Measurements from ENCODE around the gene SEL1L2. TPM values are rescaled to one million over a fixed set of nuclear protein-coding genes. Genes with fewer than 3 reads are reported as not detected.
A peak's percentile ranks its signal among the peaks of the same experiment; 100 is the strongest.

SEL1L2 gene
- total RNA-seq, 2 donors from 2014 or later, result not detected

- WGBS, 2 donors, result 52 to 68% methylated on average over 2 of the region's 2 CpGs
- DNase-seq (no peak), ATAC-seq (no peak)
- Histone ChIP-seq H3K27me3 (no peaks in the 10 kb centered on the region), H3K9me3 (no peaks in the 10 kb centered on the region), H3K36me3 (replicated peaks in 1 of 2; ENCODE audit: insufficient read depth in 1 of 2, low read depth in 2 of 2) (peaks cover 0 to 24% of the 10 kb centered on the region in 2 donors), H3K27ac (no peak overlapping the region), H3K4me3 (no peak overlapping the region), H3K4me1 (no peaks in the 10 kb centered on the region)
- intact Hi-C loops (cut with DNase I), result no loop called here
- TF ChIP-seq CTCF (IDR thresholded peaks at IDR 0.05) (no peak), POLR2A (IDR thresholded peaks at IDR 0.05) (no peak)
Observed at GRCh38 chr20:13809373-13809772, 181.0 kb downstream of the SEL1L2 start.

DNA sequence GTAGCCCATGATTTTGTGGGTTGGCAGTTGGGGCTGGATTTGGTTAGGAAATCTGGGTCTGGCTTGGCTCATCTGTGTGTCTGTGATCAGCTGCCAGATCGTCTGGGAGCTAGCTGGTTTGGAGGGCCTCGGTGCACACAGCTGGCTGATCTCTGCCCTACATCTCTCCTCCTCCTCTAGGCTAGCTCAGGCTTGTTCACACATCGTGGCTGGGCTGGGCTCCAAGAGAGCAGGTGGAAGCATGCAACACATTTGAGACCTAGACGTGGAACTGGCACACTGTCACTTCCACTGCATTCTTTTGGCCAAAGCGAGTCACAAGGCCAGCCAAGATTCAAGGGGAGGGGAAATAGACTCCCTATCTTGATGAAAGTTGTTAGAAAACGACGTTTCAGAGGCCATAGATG, 189.7 kb downstream of the SEL1L2 start:
- H3K4me1 ChIP-seq, result peaks cover 15% of the 10 kb centered on the region
- H3K27ac ChIP-seq, result peak overlapping the region; percentile 37 to 68 (median 54)
- peak; percentile 99 for ATAC-seq
- H3K4me3 ChIP-seq, result no peak overlapping the region
- WGBS, 2 donors, result 7 to 12% methylated on average over 7 of the region's 7 CpGs
- no peaks in the 10 kb centered on the region for H3K27me3 ChIP-seq
- intact Hi-C loops (cut with DNase I), result no loop called here
- TF ChIP-seq POLR2A (IDR thresholded peaks at IDR 0.05) (no peak), CTCF (IDR thresholded peaks at IDR 0.05) (peak in 1 of 7 experiments; percentile 6)
- no peaks in the 10 kb centered on the region for H3K9me3 ChIP-seq
- DNase-seq, result peak; percentile 90 to 97 (median 94)
- H3K36me3 ChIP-seq (replicated peaks in 1 of 2; ENCODE audit: insufficient read depth in 1 of 2, low read depth in 2 of 2), result peaks cover 6 to 17% of the 10 kb centered on the region in 2 donors

DNA sequence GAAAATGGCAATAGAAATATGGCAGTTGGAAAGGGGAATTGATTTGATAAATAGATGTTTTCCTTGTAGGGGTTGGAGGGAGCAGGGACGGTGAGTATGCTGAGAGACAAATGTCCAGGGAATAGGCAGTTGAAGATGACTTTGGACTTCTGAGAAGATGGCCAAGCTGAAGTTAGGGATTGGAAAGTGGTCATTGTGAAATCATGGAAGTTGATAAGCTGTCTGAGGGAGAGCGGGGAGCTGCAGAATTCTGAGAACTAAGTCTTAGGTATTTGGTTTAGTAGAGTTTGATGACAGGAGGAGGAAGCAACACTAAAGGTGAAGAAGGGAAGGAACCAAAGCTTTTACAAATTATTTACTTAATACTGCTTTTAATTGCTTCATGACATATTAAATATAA, 190.4 kb downstream of the SEL1L2 start:
- H3K4me1 ChIP-seq, result peaks cover 15% of the 10 kb centered on the region
- 77 to 91% methylated on average over 2 of the region's 2 CpGs for WGBS, 2 donors
- H3K27ac ChIP-seq, result peak overlapping the region in 3 of 4 donors; percentile 25 to 68 (median 50)
- H3K4me3 ChIP-seq, result no peak overlapping the region
- DNase-seq (no peak), ATAC-seq (no peak)
- intact Hi-C loops (cut with DNase I), result no loop called here
- no peaks in the 10 kb centered on the region for H3K27me3 ChIP-seq
- H3K9me3 ChIP-seq, result no peaks in the 10 kb centered on the region
- peaks cover 6 to 21% of the 10 kb centered on the region in 2 donors for H3K36me3 ChIP-seq (replicated peaks in 1 of 2; ENCODE audit: insufficient read depth in 1 of 2, low read depth in 2 of 2)
- TF ChIP-seq POLR2A (IDR thresholded peaks at IDR 0.05) (no peak), CTCF (IDR thresholded peaks at IDR 0.05) (no peak)

Small RNAs within 50 kb of the gene (small RNA-seq; reads per million reads assigned to genes)
- not detected for gene RNU6-278P
- gene RPS3P1, result not detected

Other genes starting within 250 kb of the SEL1L2 start
- gene ESF1, start 205.7 kb downstream of the SEL1L2 start, total RNA-seq, result 10 to 100 TPM; 12.5 to 16.5 TPM
- gene NDUFAF5, start 205.6 kb downstream of the SEL1L2 start, total RNA-seq, result 1 to 10 TPM; 4.4 to 6.3 TPM
- 10 to 100 TPM in 1 of 2 donors, 1 to 10 TPM in 1; 8.3 to 21.8 TPM for gene MACROD2, start 4.9 kb upstream of the SEL1L2 start, total RNA-seq